Common myeloid progenitor, CD34-positive (primary cell): ENCODE measurements around the gene RAD51B.
A peak's percentile ranks its signal among the peaks of the same experiment; 100 is the strongest.

Source experiments
- CTCF ChIA-PET: fragments of 350-600 bp; sonication (Branson Sonifier 250); formaldehyde crosslinking; loops from one replicate; lab custom pipeline; 2021; ENCODE audit warnings: antibody characterized with exemption; lab: Charles Lee
- POLR2A ChIA-PET: fragments of 350-600 bp; sonication (Branson Sonifier 250); formaldehyde crosslinking; loops from one replicate; lab custom pipeline; 2021; ENCODE audit warnings: antibody characterized with exemption; lab: Charles Lee
- DNase-seq, 3 donors: peaks; one replicate each; pipeline versions ENCODE4 v3.0.0 to v3.0.0-alpha.2; 2013
- H3K27ac ChIP-seq, 2 experiments: 1 replicate in 1 of 2; 2 replicates in 1 of 2; pipeline ENCODE4 v1.7.0; 2013; ENCODE audit warnings: inconsistent platforms in 2 of 2, low read length in 2 of 2, mild to moderate bottlenecking in 2 of 2, low read depth in 1 of 2, moderate library complexity in 1 of 2; ENCODE audit not compliant: severe bottlenecking in 2 of 2, insufficient read depth in 1 of 2, poor library complexity in 1 of 2
- H3K27me3 ChIP-seq, 5 experiments: replicated peaks in 2 of 5; 1 replicate in 3 of 5; 2 replicates in 2 of 5; pipeline versions ENCODE4 v1.6.1 to v1.7.0; 2013; ENCODE audit warnings: low read length in 4 of 5, mild to moderate bottlenecking in 2 of 5, moderate library complexity in 2 of 5, inconsistent platforms in 1 of 5; ENCODE audit not compliant: insufficient read depth in 5 of 5, control insufficient read depth in 4 of 5
- H3K36me3 ChIP-seq, 4 experiments: 1 replicate in 2 of 4; 2 replicates in 2 of 4; pipeline versions ENCODE4 v1.6.1 to v1.7.0; 2013; ENCODE audit warnings: low read length in 3 of 4, control low read depth in 1 of 4, mild to moderate bottlenecking in 1 of 4; ENCODE audit not compliant: control insufficient read depth in 4 of 4, insufficient read depth in 4 of 4
- H3K4me1 ChIP-seq, 4 experiments: 1 replicate in 3 of 4; 2 replicates in 1 of 4; pipeline versions ENCODE4 v1.6.1 to v1.7.1; 2013; ENCODE audit warnings: low read length in 3 of 4, mild to moderate bottlenecking in 3 of 4, control low read depth in 1 of 4, inconsistent platforms in 1 of 4, moderate library complexity in 1 of 4; ENCODE audit not compliant: control insufficient read depth in 4 of 4, insufficient read depth in 4 of 4; ENCODE audit errors: control extremely low read depth in 1 of 4
- H3K4me3 ChIP-seq, 7 experiments: 1 replicate in 4 of 7; 2 replicates in 3 of 7; pipeline versions ENCODE4 v1.5.1 to v1.7.0; 2013; ENCODE audit warnings: mild to moderate bottlenecking in 7 of 7, low read length in 6 of 7, moderate library complexity in 6 of 7, inconsistent platforms in 2 of 7, low read depth in 2 of 7, control low read depth in 1 of 7; ENCODE audit not compliant: insufficient read depth in 4 of 7, control insufficient read depth in 1 of 7; ENCODE audit errors: extremely low read depth in 1 of 7
- H3K9me3 ChIP-seq, 5 experiments: 1 replicate in 4 of 5; 2 replicates in 1 of 5; pipeline versions ENCODE4 v1.6.1 to v1.7.1; 2013; ENCODE audit warnings: low read length in 4 of 5, mild to moderate bottlenecking in 2 of 5, inconsistent platforms in 1 of 5, low read depth in 1 of 5, moderate library complexity in 1 of 5; ENCODE audit not compliant: control insufficient read depth in 4 of 5, insufficient read depth in 2 of 5; ENCODE audit errors: control extremely low read depth in 1 of 5
- WGBS: methylation state at CpG from one replicate; pipeline ENCODE4 v1.1.5; 2013; ENCODE audit not compliant: insufficient coverage; 5-methylcytosine and 5-hydroxymethylcytosine counted together

The RAD51B gene

GRCh38 chr14:68767248-68767645, 947.7 kb downstream of the RAD51B start:
- WGBS: 100% methylated on average over 5 of the region's 5 CpGs

GRCh38 chr14:68768316-68768715, 948.7 kb downstream of the RAD51B start:
- CTCF ChIA-PET: interaction anchor here (1.6 to 2.1 kb wide), 2 partner anchors 15 to 28 kb away, joined by 4 to 5 read pairs; no protein-coding TSS in a partner anchor
- H3K27ac ChIP-seq: no peak overlapping the region
- H3K4me3 ChIP-seq: no peak overlapping the region
- H3K4me1 ChIP-seq: peaks cover 8 to 29% (median 24%) of the 10 kb centered on the region in 4 experiments
- no peak for DNase-seq
- WGBS: 83% methylated on average over 5 of the region's 7 CpGs
- POLR2A ChIA-PET: no interaction called here
- H3K27me3 ChIP-seq: no peaks in the 10 kb centered on the region
- no peaks in the 10 kb centered on the region for H3K36me3 ChIP-seq
- no peaks in the 10 kb centered on the region for H3K9me3 ChIP-seq

More at GRCh38 chr14:68767248-68767645, 947.7 kb downstream of the RAD51B start:
- Histone ChIP-seq H3K36me3 (no peaks in the 10 kb centered on the region), H3K27me3 (no peaks in the 10 kb centered on the region), H3K9me3 (no peaks in the 10 kb centered on the region), H3K4me1 (peaks cover 5 to 25% (median 22%) of the 10 kb centered on the region in 4 experiments), H3K4me3 (no peak overlapping the region), H3K27ac (no peak overlapping the region)
- ChIA-PET CTCF (interaction anchor here (0.7 to 2.1 kb wide), 3 partner anchors 16 to 29 kb away, joined by 3 to 5 read pairs (median 4); no protein-coding TSS in a partner anchor), POLR2A (no interaction called here)
- no peak for DNase-seq

- no peak overlapping the region for H3K4me3 ChIP-seq
- WGBS: 100% methylated on average over 5 of the region's 9 CpGs
- no peak overlapping the region for H3K27ac ChIP-seq
- DNase-seq: no peak
- H3K4me1 ChIP-seq: peaks cover 8 to 29% (median 26%) of the 10 kb centered on the region in 4 experiments
- CTCF ChIA-PET: no interaction called here
- POLR2A ChIA-PET: no interaction called here
- no peaks in the 10 kb centered on the region for H3K36me3 ChIP-seq
- no peaks in the 10 kb centered on the region for H3K9me3 ChIP-seq
- no peaks in the 10 kb centered on the region for H3K27me3 ChIP-seq
Observed at GRCh38 chr14:68770051-68770450, 950.5 kb downstream of the RAD51B start.

GRCh38 chr14:68770553-68771286, 951.1 kb downstream of the RAD51B start:
- no peak for DNase-seq
- ChIA-PET POLR2A (interaction anchor here (0.7 kb wide), 1 partner anchor 13 kb away, joined by 3 read pairs; no protein-coding TSS in a partner anchor), CTCF (interaction anchor here (1.0 to 3.3 kb wide), 5 partner anchors 13 to 107 kb away, joined by 3 to 14 read pairs (median 3); no protein-coding TSS in a partner anchor)
- 94% methylated on average over 9 of the region's 11 CpGs for WGBS
- Histone ChIP-seq H3K27ac (no peak overlapping the region), H3K27me3 (no peaks in the 10 kb centered on the region), H3K4me1 (peaks cover 8 to 32% (median 26%) of the 10 kb centered on the region in 4 experiments), H3K9me3 (peaks cover 0 to 6% (median 3%) of the 10 kb centered on the region in 5 experiments), H3K4me3 (no peak overlapping the region), H3K36me3 (no peaks in the 10 kb centered on the region)

- POLR2A ChIA-PET: interaction anchor here (0.6 to 0.7 kb wide), 2 partner anchors 12 to 14 kb away, joined by 3 read pairs; no protein-coding TSS in a partner anchor
- WGBS: 7% methylated on average over 7 of the region's 10 CpGs
- peak; percentile 56 to 76 (median 70) for DNase-seq
- Histone ChIP-seq H3K27ac (no peak overlapping the region), H3K9me3 (peaks cover 0 to 6% (median 3%) of the 10 kb centered on the region in 5 experiments), H3K36me3 (no peaks in the 10 kb centered on the region), H3K4me1 (peaks cover 8 to 38% (median 30%) of the 10 kb centered on the region in 4 experiments), H3K4me3 (peak overlapping the region in 2 of 7 experiments; percentile 41 to 56), H3K27me3 (no peaks in the 10 kb centered on the region)
- CTCF ChIA-PET: interaction anchor here (0.5 to 3.3 kb wide), 7 partner anchors 12 to 107 kb away, joined by 3 to 14 read pairs (median 3); no protein-coding TSS in a partner anchor
Observed at GRCh38 chr14:68771631-68772030, 952.1 kb downstream of the RAD51B start.

- Histone ChIP-seq H3K9me3 (peaks cover 0 to 6% (median 3%) of the 10 kb centered on the region in 5 experiments), H3K27me3 (no peaks in the 10 kb centered on the region), H3K27ac (no peak overlapping the region), H3K36me3 (no peaks in the 10 kb centered on the region), H3K4me1 (peaks cover 8 to 38% (median 30%) of the 10 kb centered on the region in 4 experiments), H3K4me3 (no peak overlapping the region)
- CTCF ChIA-PET: interaction anchor here (0.9 to 3.3 kb wide), 5 partner anchors 10 to 18 kb away, joined by 3 to 14 read pairs (median 4); no protein-coding TSS in a partner anchor
- POLR2A ChIA-PET: interaction anchor here (0.7 kb wide), 1 partner anchor 383 kb away, joined by 3 read pairs; no protein-coding TSS in a partner anchor
- 63% methylated on average over 2 of the region's 6 CpGs for WGBS
- DNase-seq: no peak
Observed at GRCh38 chr14:68772761-68773381, 953.3 kb downstream of the RAD51B start.
